GM18526 (cell line): ENCODE results near the gene STXBP5.

Source experiments
- POLR2A ChIP-seq: IDR thresholded peaks from 3 replicates; pipeline ENCODE4 v1.6.1; 2011; ENCODE audit not compliant: insufficient read length; ENCODE audit errors: extremely low read depth

The STXBP5 gene

GRCh38 chr6:147322299-147323162 is 118.3 kb downstream of the STXBP5 start:
- no peak for TF ChIP-seq POLR2A

GRCh38 chr6:147325557-147325956 is 121.3 kb downstream of the STXBP5 start:
- TF ChIP-seq POLR2A: no peak

- TF ChIP-seq POLR2A: no peak
Observed at GRCh38 chr6:147331401-147331800, 127.2 kb downstream of the STXBP5 start.

- TF ChIP-seq POLR2A: no peak
Observed at GRCh38 chr6:147337921-147338320, 133.7 kb downstream of the STXBP5 start.

GRCh38 chr6:147341486-147341885 is 137.3 kb downstream of the STXBP5 start:
- no peak for TF ChIP-seq POLR2A

GRCh38 chr6:147345902-147346301 is 141.7 kb downstream of the STXBP5 start:
- no peak for TF ChIP-seq POLR2A

- no peak for TF ChIP-seq POLR2A
Observed at GRCh38 chr6:147347179-147347881, 143.1 kb downstream of the STXBP5 start.

GRCh38 chr6:147347882-147348575 is 143.8 kb downstream of the STXBP5 start:
- no peak for TF ChIP-seq POLR2A

GRCh38 chr6:147361311-147361981 is 157.2 kb downstream of the STXBP5 start:
- TF ChIP-seq POLR2A: no peak

GRCh38 chr6:147366290-147366689 is 162.1 kb downstream of the STXBP5 start:
- no peak for TF ChIP-seq POLR2A

GRCh38 chr6:147371325-147371724 is 167.1 kb downstream of the STXBP5 start:
- no peak for TF ChIP-seq POLR2A

GRCh38 chr6:147372806-147373205 is 168.6 kb downstream of the STXBP5 start:
- no peak for TF ChIP-seq POLR2A

- TF ChIP-seq POLR2A: no peak
Observed at GRCh38 chr6:147378819-147379218, 174.6 kb downstream of the STXBP5 start.

- no peak for TF ChIP-seq POLR2A
Observed at GRCh38 chr6:147381712-147382111, 177.5 kb downstream of the STXBP5 start.

GRCh38 chr6:147382945-147383554 is 178.8 kb downstream of the STXBP5 start:
- TF ChIP-seq POLR2A: no peak

- TF ChIP-seq POLR2A: no peak
Observed at GRCh38 chr6:147384029-147384428, 179.8 kb downstream of the STXBP5 start.
